Neural progenitor cell (in vitro differentiated cells): ENCODE data around the gene SNX22.

Source experiments
- EZH2 ChIP-seq: fragments of 200-600 bp; sonication (generic); IDR thresholded peaks from 2 replicates; pipeline ENCODE4 v1.6.1; 2017; ENCODE audit warnings: antibody characterized with exemption, mild to moderate bottlenecking, moderate library complexity
- EZH2phosphoT487 ChIP-seq: fragments of 200-600 bp; sonication (generic); IDR thresholded peaks from 2 replicates; pipeline ENCODE4 v1.6.1; 2017; ENCODE audit warnings: antibody characterized with exemption
- TF ChIP-seq, protein P1 (sequence below): fragments of 200-600 bp; sonication (generic); IDR thresholded peaks from 2 replicates; pipeline ENCODE4 v1.5.1; 2017; ENCODE audit warnings: antibody characterized with exemption, mild to moderate bottlenecking

DNA sequence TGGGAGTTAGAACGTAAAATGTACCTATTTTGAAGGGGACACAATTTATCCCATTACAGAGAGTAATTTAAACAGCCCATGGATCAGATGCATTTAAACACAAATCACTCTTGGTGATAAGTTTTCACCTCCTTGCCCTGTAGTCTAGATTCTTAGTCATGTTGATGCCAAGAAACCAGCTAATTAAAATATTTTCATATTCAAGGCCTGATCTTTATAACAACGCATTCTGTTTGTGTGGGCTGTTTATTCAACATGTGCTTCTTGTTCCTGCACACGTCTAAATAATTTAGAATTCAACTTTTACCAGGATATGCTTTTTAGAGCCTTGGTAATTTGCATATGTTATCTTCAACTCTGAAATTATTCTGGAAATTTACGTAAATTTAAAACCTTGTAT lies 29.9 kb upstream of the SNX22 start:
- TF ChIP-seq, protein P1, sequence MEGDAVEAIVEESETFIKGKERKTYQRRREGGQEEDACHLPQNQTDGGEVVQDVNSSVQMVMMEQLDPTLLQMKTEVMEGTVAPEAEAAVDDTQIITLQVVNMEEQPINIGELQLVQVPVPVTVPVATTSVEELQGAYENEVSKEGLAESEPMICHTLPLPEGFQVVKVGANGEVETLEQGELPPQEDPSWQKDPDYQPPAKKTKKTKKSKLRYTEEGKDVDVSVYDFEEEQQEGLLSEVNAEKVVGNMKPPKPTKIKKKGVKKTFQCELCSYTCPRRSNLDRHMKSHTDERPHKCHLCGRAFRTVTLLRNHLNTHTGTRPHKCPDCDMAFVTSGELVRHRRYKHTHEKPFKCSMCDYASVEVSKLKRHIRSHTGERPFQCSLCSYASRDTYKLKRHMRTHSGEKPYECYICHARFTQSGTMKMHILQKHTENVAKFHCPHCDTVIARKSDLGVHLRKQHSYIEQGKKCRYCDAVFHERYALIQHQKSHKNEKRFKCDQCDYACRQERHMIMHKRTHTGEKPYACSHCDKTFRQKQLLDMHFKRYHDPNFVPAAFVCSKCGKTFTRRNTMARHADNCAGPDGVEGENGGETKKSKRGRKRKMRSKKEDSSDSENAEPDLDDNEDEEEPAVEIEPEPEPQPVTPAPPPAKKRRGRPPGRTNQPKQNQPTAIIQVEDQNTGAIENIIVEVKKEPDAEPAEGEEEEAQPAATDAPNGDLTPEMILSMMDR, result no peak
- TF ChIP-seq EZH2, result no peak
- TF ChIP-seq EZH2phosphoT487, result no peak
